Neural cell (in vitro differentiated cells): Measurements from ENCODE around the gene OTOA. TPM values are rescaled to one million over a fixed set of nuclear protein-coding genes. Genes with fewer than 3 reads are reported as not detected.

Experiments
- H2AFZ ChIP-seq: fragments of 200-600, 300-800 bp; sonication (generic), shearing (Covaris generic); 2 replicates; pipeline ENCODE4 v1.6.0; 2014; ENCODE audit warnings: low read depth, mild to moderate bottlenecking, antibody characterized with exemption, low read length, moderate library complexity
- H3F3A ChIP-seq: fragments of 200-600 bp; shearing (Covaris generic); 2 replicates; pipeline ENCODE4 v1.6.1; 2016; ENCODE audit warnings: mild to moderate bottlenecking, moderate library complexity, mixed read lengths, antibody characterized with exemption, low read length; ENCODE audit not compliant: insufficient read depth, poor library complexity, severe bottlenecking
- H3K27ac ChIP-seq: fragments of 200-600, 300-800 bp; sonication (generic), shearing (Covaris generic); 2 replicates; pipeline ENCODE4 v1.5.1; 2014; ENCODE audit warnings: mild to moderate bottlenecking, low read length, moderate library complexity
- H3K27me3 ChIP-seq: fragments of 300-800, 200-600 bp; sonication (generic), shearing (Covaris generic); 2 replicates; pipeline ENCODE4 v1.6.0; 2014; ENCODE audit warnings: mild to moderate bottlenecking, low read depth, low read length, moderate library complexity; ENCODE audit not compliant: insufficient read depth
- H3K36me3 ChIP-seq: fragments of 300-800, 200-600 bp; sonication (generic), shearing (Covaris generic); 2 replicates; pipeline ENCODE4 v1.5.1; 2014; ENCODE audit warnings: mild to moderate bottlenecking, antibody characterized with exemption, low read length, moderate library complexity; ENCODE audit not compliant: insufficient read depth
- H3K4me2 ChIP-seq: fragments of 300-800, 200-600 bp; sonication (generic), shearing (Covaris generic); 2 replicates; pipeline ENCODE4 v1.6.0; 2014; ENCODE audit warnings: mild to moderate bottlenecking, low read length
- H3K4me3 ChIP-seq: fragments of 300-800, 200-600 bp; sonication (generic), shearing (Covaris generic); 2 replicates; pipeline ENCODE4 v1.5.1; 2014; ENCODE audit warnings: mild to moderate bottlenecking, low read length, moderate library complexity
- H3K79me2 ChIP-seq: fragments of 200-600 bp; shearing (Covaris generic); replicated peaks from 2 replicates; pipeline ENCODE4 v1.6.0; 2014; ENCODE audit warnings: mild to moderate bottlenecking, low read length, moderate library complexity; ENCODE audit not compliant: insufficient read depth
- H3K9ac ChIP-seq: fragments of 300-800, 200-600 bp; sonication (generic), shearing (Covaris generic); 2 replicates; pipeline ENCODE4 v1.6.1; 2016; ENCODE audit warnings: mild to moderate bottlenecking, low read length, mixed read lengths
- H3K9me2 ChIP-seq: fragments of 200-600 bp; shearing (Covaris generic); 2 replicates; pipeline ENCODE4 v1.6.1; 2016; ENCODE audit warnings: mild to moderate bottlenecking, low read length, mixed read lengths; ENCODE audit not compliant: insufficient read depth
- H3K9me3 ChIP-seq: fragments of 200-600, 300-800 bp; sonication (generic), shearing (Covaris generic); 2 replicates; pipeline ENCODE4 v1.6.1; 2016; ENCODE audit warnings: mild to moderate bottlenecking, mixed run types, low read length, moderate library complexity, mixed read lengths
- H4K20me1 ChIP-seq: fragments of 200-600 bp; shearing (Covaris generic); 2 replicates; pipeline ENCODE4 v1.6.1; 2016; ENCODE audit warnings: mild to moderate bottlenecking, mixed run types; ENCODE audit not compliant: insufficient read depth
- CTCF ChIP-seq: fragments of 450-650 bp; IDR thresholded peaks from 2 replicates; pipeline ENCODE4 v1.5.1; 2014; ENCODE audit warnings: antibody characterized with exemption, mild to moderate bottlenecking, moderate library complexity; ENCODE audit not compliant: poor library complexity, severe bottlenecking
- EP300 ChIP-seq: fragments of 450-650 bp; conservative IDR thresholded peaks from 2 replicates; pipeline ENCODE4 v1.6.1; 2014; ENCODE audit warnings: antibody characterized with exemption, mild to moderate bottlenecking, moderate library complexity; ENCODE audit not compliant: poor library complexity, severe bottlenecking
- EZH2 ChIP-seq: fragments of 200-600, 300-800 bp; shearing (Covaris generic), sonication (generic); IDR thresholded peaks from 2 replicates; pipeline ENCODE4 v1.6.1; 2014; ENCODE audit warnings: antibody characterized with exemption, low read length, borderline replicate concordance, mild to moderate bottlenecking; ENCODE audit not compliant: insufficient read depth, poor library complexity, severe bottlenecking
- MXI1 ChIP-seq: fragments of 450-650 bp; conservative IDR thresholded peaks from 2 replicates; pipeline ENCODE4 v1.6.1; 2014; ENCODE audit warnings: antibody characterized with exemption, mild to moderate bottlenecking; ENCODE audit not compliant: poor library complexity, severe bottlenecking
- POLR2AphosphoS5 ChIP-seq: IDR thresholded peaks from 2 replicates; pipeline ENCODE4 v1.6.1; 2012
- RAD21 ChIP-seq: fragments of 450-650 bp; conservative IDR thresholded peaks from 2 replicates; pipeline ENCODE4 v1.6.1; 2014; ENCODE audit warnings: antibody characterized with exemption, mild to moderate bottlenecking, moderate library complexity
- SMC3 ChIP-seq: fragments of 450-650 bp; conservative IDR thresholded peaks from 2 replicates; pipeline ENCODE4 v1.6.1; 2014; ENCODE audit warnings: antibody characterized with exemption, mild to moderate bottlenecking, moderate library complexity; ENCODE audit not compliant: poor library complexity
- TAF1 ChIP-seq: IDR thresholded peaks from 2 replicates; pipeline ENCODE4 v1.6.1; 2012; ENCODE audit warnings: low read depth
- polyA plus RNA-seq: library from polyadenylated mRNA; depleted of rRNA; stranded (reverse); fragments of >200 nt; gene quantifications from 2 replicates; pipeline ENCODE4 v1.2.3, GENCODE V29; 2014
- TF ChIP-seq, protein P1 (sequence below): IDR thresholded peaks from 2 replicates; pipeline ENCODE4 v1.6.1; 2012; ENCODE audit warnings: borderline replicate concordance

OTOA gene
- polyA plus RNA-seq, 1 donor from 2014 or later, result 0.12 TPM

DNA sequence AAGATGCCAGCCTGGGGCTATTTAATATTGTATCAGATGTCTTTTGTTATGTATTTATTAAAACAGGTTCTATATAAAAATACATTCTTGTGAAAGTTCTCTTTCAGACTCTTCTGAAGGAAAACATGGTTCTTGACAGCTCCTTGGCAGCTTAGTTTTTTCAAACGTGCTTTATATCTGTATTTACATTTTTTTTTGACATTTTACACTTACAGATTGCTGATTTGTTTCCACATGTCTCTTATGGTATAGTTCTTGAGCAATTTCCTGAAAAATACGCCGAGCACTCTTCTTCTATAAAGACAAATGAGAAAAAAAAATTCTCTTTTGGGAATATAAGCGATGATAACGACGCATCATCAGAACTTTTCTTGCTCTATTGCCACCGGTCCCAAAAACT is 20.9 kb upstream of the OTOA start:
- H2AFZ ChIP-seq, result no peak overlapping the region
- TF ChIP-seq MXI1 (no peak), TAF1 (no peak), RAD21 (no peak), SMC3 (no peak), POLR2AphosphoS5 (no peak), EP300 (no peak), EZH2 (no peak), CTCF (no peak)
- TF ChIP-seq, protein P1, sequence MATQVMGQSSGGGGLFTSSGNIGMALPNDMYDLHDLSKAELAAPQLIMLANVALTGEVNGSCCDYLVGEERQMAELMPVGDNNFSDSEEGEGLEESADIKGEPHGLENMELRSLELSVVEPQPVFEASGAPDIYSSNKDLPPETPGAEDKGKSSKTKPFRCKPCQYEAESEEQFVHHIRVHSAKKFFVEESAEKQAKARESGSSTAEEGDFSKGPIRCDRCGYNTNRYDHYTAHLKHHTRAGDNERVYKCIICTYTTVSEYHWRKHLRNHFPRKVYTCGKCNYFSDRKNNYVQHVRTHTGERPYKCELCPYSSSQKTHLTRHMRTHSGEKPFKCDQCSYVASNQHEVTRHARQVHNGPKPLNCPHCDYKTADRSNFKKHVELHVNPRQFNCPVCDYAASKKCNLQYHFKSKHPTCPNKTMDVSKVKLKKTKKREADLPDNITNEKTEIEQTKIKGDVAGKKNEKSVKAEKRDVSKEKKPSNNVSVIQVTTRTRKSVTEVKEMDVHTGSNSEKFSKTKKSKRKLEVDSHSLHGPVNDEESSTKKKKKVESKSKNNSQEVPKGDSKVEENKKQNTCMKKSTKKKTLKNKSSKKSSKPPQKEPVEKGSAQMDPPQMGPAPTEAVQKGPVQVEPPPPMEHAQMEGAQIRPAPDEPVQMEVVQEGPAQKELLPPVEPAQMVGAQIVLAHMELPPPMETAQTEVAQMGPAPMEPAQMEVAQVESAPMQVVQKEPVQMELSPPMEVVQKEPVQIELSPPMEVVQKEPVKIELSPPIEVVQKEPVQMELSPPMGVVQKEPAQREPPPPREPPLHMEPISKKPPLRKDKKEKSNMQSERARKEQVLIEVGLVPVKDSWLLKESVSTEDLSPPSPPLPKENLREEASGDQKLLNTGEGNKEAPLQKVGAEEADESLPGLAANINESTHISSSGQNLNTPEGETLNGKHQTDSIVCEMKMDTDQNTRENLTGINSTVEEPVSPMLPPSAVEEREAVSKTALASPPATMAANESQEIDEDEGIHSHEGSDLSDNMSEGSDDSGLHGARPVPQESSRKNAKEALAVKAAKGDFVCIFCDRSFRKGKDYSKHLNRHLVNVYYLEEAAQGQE, result no peak
- no peaks in the 10 kb centered on the region for H3K9me3 ChIP-seq
- no peaks in the 10 kb centered on the region for H3K27me3 ChIP-seq
- H4K20me1 ChIP-seq, result no peaks in the 10 kb centered on the region
- no peak overlapping the region for H3K4me2 ChIP-seq
- H3K36me3 ChIP-seq, result no peaks in the 10 kb centered on the region
- H3K79me2 ChIP-seq, result no peaks in the 10 kb centered on the region
- no peaks in the 10 kb centered on the region for H3F3A ChIP-seq
- no peak overlapping the region for H3K27ac ChIP-seq
- H3K9ac ChIP-seq, result no peak overlapping the region
- no peaks in the 10 kb centered on the region for H3K9me2 ChIP-seq
- no peak overlapping the region for H3K4me3 ChIP-seq

DNA sequence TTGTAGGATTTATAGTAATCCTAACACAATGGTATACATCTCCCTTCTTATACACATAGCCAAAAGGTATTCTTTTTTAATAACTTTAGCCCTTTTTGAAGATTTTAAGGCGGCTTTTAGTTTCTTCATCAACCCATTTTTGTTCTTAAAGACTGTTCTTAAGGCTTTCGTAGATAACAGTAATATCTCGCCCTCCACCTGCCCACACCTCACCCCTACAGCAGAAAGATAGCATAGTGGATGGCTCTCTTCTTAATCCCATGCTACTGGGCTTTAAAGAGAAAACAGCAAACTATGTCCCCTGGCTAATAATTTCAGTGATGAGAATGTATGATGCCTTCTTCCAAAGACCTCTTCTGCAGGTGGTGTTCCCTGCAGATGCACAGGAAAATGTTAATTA is 20.0 kb upstream of the OTOA start:
- Histone ChIP-seq H3K27me3 (no peaks in the 10 kb centered on the region), H3K9me3 (no peaks in the 10 kb centered on the region), H3K79me2 (no peaks in the 10 kb centered on the region), H4K20me1 (no peaks in the 10 kb centered on the region), H3K9ac (no peak overlapping the region), H3K4me2 (no peak overlapping the region), H3F3A (no peaks in the 10 kb centered on the region), H3K9me2 (no peaks in the 10 kb centered on the region), H3K27ac (no peak overlapping the region), H3K4me3 (no peak overlapping the region), H3K36me3 (no peaks in the 10 kb centered on the region), H2AFZ (no peak overlapping the region)
- TF ChIP-seq SMC3, result no peak
- TF ChIP-seq MXI1, result no peak
- TF ChIP-seq EP300, result no peak
- no peak for TF ChIP-seq POLR2AphosphoS5
- TF ChIP-seq EZH2, result no peak
- TF ChIP-seq, protein P1, result no peak
- no peak for TF ChIP-seq CTCF
- TF ChIP-seq RAD21, result no peak
- no peak for TF ChIP-seq TAF1
